H1 (cell line): ENCODE measurements around the gene DDC. TPM values are rescaled to one million over a fixed set of nuclear protein-coding genes. Genes with fewer than 3 reads are reported as not detected.

ENCODE experiments used
- CTCF ChIA-PET: fragments of 300-600 bp; sonication (Branson Sonifier 250); formaldehyde crosslinking; loops from one replicate; lab custom pipeline; 2021; ENCODE audit not compliant: partially characterized antibody; lab: Charles Lee
- POLR2A ChIA-PET: fragments of 300-600 bp; sonication (Branson Sonifier 250); formaldehyde crosslinking; loops from one replicate; lab custom pipeline; 2021; ENCODE audit warnings: inconsistent platforms; ENCODE audit not compliant: partially characterized antibody; lab: Charles Lee
- DNase-seq, 2 experiments: peaks; one replicate each; pipeline versions ENCODE4 v3.0.0 to v3.0.0-alpha.2; 2010 to 2022; ENCODE audit warnings: low spot score in 2 of 2, low read depth in 1 of 2, mixed read lengths in 1 of 2
- FAIRE-seq: peaks from 2 replicates; lab custom pipeline; 2011; peaks lifted over from hg19 to GRCh38; lab: Jason Lieb, UNC
- H2AFZ ChIP-seq: 2 replicates; pipeline ENCODE4 v1.8.1; 2012; ENCODE audit warnings: low read length, inconsistent platforms
- H2AK5ac ChIP-seq: 2 replicates; pipeline ENCODE4 v1.6.1; 2013; ENCODE audit warnings: low read depth, low read length
- H2BK120ac ChIP-seq: replicated peaks from 2 replicates; pipeline ENCODE3; 2013; ENCODE audit warnings: low read depth, low read length, inconsistent platforms
- H2BK12ac ChIP-seq: 2 replicates; pipeline ENCODE4 v1.6.1; 2013; ENCODE audit warnings: low read depth, low read length
- H2BK15ac ChIP-seq: 2 replicates; pipeline ENCODE4 v1.6.1; 2013; ENCODE audit warnings: low read length
- H2BK20ac ChIP-seq: 2 replicates; pipeline ENCODE4 v1.6.1; 2013; ENCODE audit warnings: low read length
- H2BK5ac ChIP-seq: 2 replicates; pipeline ENCODE4 v1.6.1; 2013; ENCODE audit warnings: low read depth, low read length
- H3K14ac ChIP-seq: 2 replicates; pipeline ENCODE4 v1.6.1; 2013; ENCODE audit warnings: inconsistent platforms; ENCODE audit not compliant: insufficient read length
- H3K18ac ChIP-seq: 2 replicates; pipeline ENCODE4 v1.6.1; 2013; ENCODE audit warnings: low read length; ENCODE audit errors: extremely low read depth
- H3K23ac ChIP-seq: 2 replicates; pipeline ENCODE4 v1.6.1; 2013; ENCODE audit warnings: inconsistent platforms; ENCODE audit not compliant: insufficient read length
- H3K23me2 ChIP-seq: 2 replicates; pipeline ENCODE4 v1.6.1; 2013; ENCODE audit warnings: low read depth, low read length
- H3K27ac ChIP-seq: 2 replicates; pipeline ENCODE4 v1.6.1; 2011; ENCODE audit warnings: low read depth, low read length, inconsistent platforms
- H3K27me3 ChIP-seq, 4 experiments: replicated peaks in 1 of 4; 1 replicate in 1 of 4; 2 replicates in 3 of 4; pipeline versions ENCODE4 v1.6.1 to v1.8.1; 2011 to 2013; ENCODE audit warnings: low read length in 3 of 4, mild to moderate bottlenecking in 3 of 4, inconsistent platforms in 2 of 4, mixed read lengths in 2 of 4, moderate library complexity in 1 of 4; ENCODE audit not compliant: control insufficient read depth in 3 of 4, insufficient read depth in 3 of 4; ENCODE audit errors: extremely low read depth in 1 of 4
- H3K36me3 ChIP-seq, 4 experiments: 2 replicates each; pipeline versions ENCODE4 v1.6.1 to v1.8.1; 2011 to 2013; ENCODE audit warnings: mild to moderate bottlenecking in 4 of 4, low read length in 3 of 4, moderate library complexity in 2 of 4, control low read depth in 1 of 4, inconsistent platforms in 1 of 4; ENCODE audit not compliant: insufficient read depth in 4 of 4, control insufficient read depth in 2 of 4
- H3K4ac ChIP-seq: replicated peaks from 2 replicates; pipeline ENCODE3; 2013; ENCODE audit warnings: low read length, low read depth, mixed read lengths, inconsistent platforms; ENCODE audit not compliant: insufficient read length
- H3K4me1 ChIP-seq, 4 experiments: replicated peaks in 1 of 4; 1 replicate in 1 of 4; 2 replicates in 3 of 4; pipeline versions ENCODE4 v1.6.1 to v1.8.1; 2011 to 2013; ENCODE audit warnings: low read length in 3 of 4, inconsistent platforms in 2 of 4, mixed read lengths in 1 of 4; ENCODE audit not compliant: insufficient read depth in 4 of 4, control insufficient read depth in 3 of 4
- H3K4me2 ChIP-seq, 2 experiments: 2 replicates each; pipeline versions ENCODE4 v1.6.1 to v1.8.1; 2011 to 2013; ENCODE audit warnings: low read depth in 2 of 2, low read length in 2 of 2, control low read depth in 1 of 2, inconsistent platforms in 1 of 2, mild to moderate bottlenecking in 1 of 2; ENCODE audit not compliant: insufficient read depth in 1 of 2
- H3K4me3 ChIP-seq, 4 experiments: fragments of 200-600, 300-600 bp in 1 of 4; sonication (generic), shearing (Covaris generic), sonication (Bioruptor Twin) in 1 of 4; 2 replicates each; pipeline versions ENCODE4 v1.5.1 to v1.8.1; 2011 to 2016; ENCODE audit warnings: low read length in 4 of 4, low read depth in 3 of 4, control low read depth in 2 of 4, inconsistent platforms in 2 of 4, mild to moderate bottlenecking in 2 of 4, mixed read lengths in 1 of 4, moderate library complexity in 1 of 4; ENCODE audit not compliant: insufficient read depth in 2 of 4; ENCODE audit errors: extremely low read depth in 1 of 4
- H3K56ac ChIP-seq: replicated peaks from 2 replicates; pipeline ENCODE3; 2013; ENCODE audit warnings: low read depth, mild to moderate bottlenecking, mixed read lengths, low read length, inconsistent platforms; ENCODE audit not compliant: insufficient read length
- H3K79me1 ChIP-seq: 2 replicates; pipeline ENCODE4 v1.6.1; 2013; ENCODE audit warnings: low read depth, low read length, control low read depth
- H3K79me2 ChIP-seq, 2 experiments: 2 replicates each; pipeline versions ENCODE4 v1.6.1 to v1.8.1; 2012 to 2013; ENCODE audit warnings: low read length in 2 of 2, mild to moderate bottlenecking in 2 of 2, inconsistent platforms in 1 of 2; ENCODE audit not compliant: insufficient read depth in 2 of 2, control insufficient read depth in 1 of 2
- H3K9ac ChIP-seq, 4 experiments: replicated peaks in 1 of 4; 1 replicate in 1 of 4; 2 replicates in 3 of 4; pipeline versions ENCODE4 v1.6.1 to v1.8.1; 2011 to 2013; ENCODE audit warnings: low read depth in 3 of 4, low read length in 3 of 4, control low read depth in 2 of 4, mild to moderate bottlenecking in 2 of 4, moderate library complexity in 2 of 4, inconsistent platforms in 1 of 4; ENCODE audit errors: extremely low read depth in 1 of 4
- H3K9me3 ChIP-seq, 2 experiments: 2 replicates each; pipeline versions ENCODE4 v1.6.1 to v1.8.1; 2012 to 2013; ENCODE audit warnings: mild to moderate bottlenecking in 2 of 2, moderate library complexity in 2 of 2, control low read depth in 1 of 2, inconsistent platforms in 1 of 2, low read depth in 1 of 2, low read length in 1 of 2, mixed read lengths in 1 of 2; ENCODE audit not compliant: insufficient read depth in 2 of 2
- H4K20me1 ChIP-seq, 2 experiments: replicated peaks in 1 of 2; 2 replicates each; pipeline versions ENCODE3 to v1.8.1; 2011 to 2013; ENCODE audit warnings: inconsistent platforms in 2 of 2, low read length in 2 of 2, mild to moderate bottlenecking in 1 of 2; ENCODE audit not compliant: insufficient read depth in 2 of 2, control insufficient read depth in 1 of 2
- H4K5ac ChIP-seq: 2 replicates; pipeline ENCODE4 v1.6.1; 2013; ENCODE audit warnings: low read length, low read depth, mixed read lengths, inconsistent platforms; ENCODE audit not compliant: insufficient read length
- H4K8ac ChIP-seq: 2 replicates; pipeline ENCODE4 v1.8.0; 2013; ENCODE audit warnings: mild to moderate bottlenecking, moderate library complexity, low read length, inconsistent platforms; ENCODE audit not compliant: insufficient read depth; ENCODE audit errors: extremely low read depth
- H4K91ac ChIP-seq: replicated peaks from 2 replicates; pipeline ENCODE3; 2013; ENCODE audit warnings: low read length, mixed read lengths, inconsistent platforms; ENCODE audit not compliant: insufficient read length
- BACH1 ChIP-seq: IDR thresholded peaks from 2 replicates; pipeline ENCODE4 v1.6.1; 2012; ENCODE audit warnings: low read length, improper control_type of control experiment
- CHD2 ChIP-seq: IDR thresholded peaks from 2 replicates; pipeline ENCODE4 v1.6.1; 2012; ENCODE audit warnings: low read length, improper control_type of control experiment
- CREB1 ChIP-seq: IDR thresholded peaks from 2 replicates; pipeline ENCODE4 v1.6.1; 2012; ENCODE audit warnings: inconsistent platforms
- EGR1 ChIP-seq: IDR thresholded peaks from 2 replicates; pipeline ENCODE4 v1.6.1; 2011; ENCODE audit warnings: low read depth, low read length, borderline replicate concordance
- GTF2F1 ChIP-seq: IDR thresholded peaks from 2 replicates; pipeline ENCODE4 v1.6.1; 2012; ENCODE audit warnings: low read depth, low read length, improper control_type of control experiment, borderline replicate concordance
- HDAC6 ChIP-seq: IDR thresholded peaks from one replicate; pipeline ENCODE4 v1.7.1; 2012; ENCODE audit warnings: low read depth, mild to moderate bottlenecking, inconsistent platforms, low read length, moderate library complexity
- NANOG ChIP-seq: IDR thresholded peaks from 2 replicates; pipeline ENCODE4 v1.6.1; 2011; ENCODE audit warnings: low read length, low read depth, mild to moderate bottlenecking, inconsistent platforms; ENCODE audit not compliant: insufficient read depth, poor library complexity, severe bottlenecking
- RNF2 ChIP-seq: fragments of 200-900, 300-1000 bp; sonication (generic); IDR thresholded peaks from 2 replicates; pipeline ENCODE4 v1.7.1; 2016; ENCODE audit warnings: borderline replicate concordance, low read depth, mild to moderate bottlenecking, antibody characterized with exemption, low read length; ENCODE audit not compliant: poor library complexity, severe bottlenecking; ENCODE audit errors: missing control alignments
- SP1 ChIP-seq: IDR thresholded peaks from 2 replicates; pipeline ENCODE4 v1.6.1; 2011; ENCODE audit warnings: low read depth, low read length
- SP2 ChIP-seq: IDR thresholded peaks from 2 replicates; pipeline ENCODE4 v1.6.1; 2012; ENCODE audit warnings: mild to moderate bottlenecking, low read length, inconsistent platforms
- SUZ12 ChIP-seq: fragments of 200-600 bp; sonication (generic); IDR thresholded peaks from 2 replicates; pipeline ENCODE4 v1.6.1; 2012; ENCODE audit warnings: mild to moderate bottlenecking, inconsistent platforms, low read length, moderate library complexity, mixed read lengths
- USF2 ChIP-seq: IDR thresholded peaks from 2 replicates; pipeline ENCODE4 v1.6.1; 2011; ENCODE audit warnings: low read length, improper control_type of control experiment
- WGBS, 2 experiments: shearing (Covaris generic) in 1 of 2; methylation state at CpG; one replicate each; pipeline versions ENCODE4 v1.1.6 to v1.1.7; 2013 to 2015; ENCODE audit warnings: low lambda C conversion rate in 2 of 2, mixed read lengths in 2 of 2, inconsistent platforms in 1 of 2, low coverage in 1 of 2, missing lambda C conversion rate in 1 of 2; ENCODE audit not compliant: insufficient replicate concordance in 2 of 2, insufficient coverage in 1 of 2, insufficient read length in 1 of 2; ENCODE audit errors: extremely low coverage in 1 of 2, missing lambda C conversion rate in 1 of 2; 5-methylcytosine and 5-hydroxymethylcytosine counted together
- polyA plus RNA-seq, 7 experiments: library from polyadenylated mRNA; depleted of rRNA in 3 of 7; stranded (reverse) in 5 of 7; unstranded in 2 of 7; fragments of >200 nt in 5 of 7; fragments of 200-250 nt in 2 of 7; gene quantifications; 1 replicate in 5 of 7; 2 replicates in 1 of 7; 4 replicates in 1 of 7; pipeline versions ENCODE4 v1.2.1 to v1.2.3, GENCODE V29; 2011 to 2013; ENCODE audit warnings: missing spikeins in 2 of 7, mixed read lengths in 2 of 7
- total RNA-seq: library from RNA; stranded (reverse); fragmentation: NEBNext Ultra II Directional; extraction: Animal tissue kit (Norgen Biotek cat#: 25700); gene quantifications from 2 replicates; pipeline ENCODE4 v1.2.1, GENCODE V29; 2021
- TF ChIP-seq, protein P1 (sequence below): IDR thresholded peaks from 2 replicates; pipeline ENCODE4 v1.6.1; 2012; ENCODE audit warnings: inconsistent platforms

The DDC gene
- total and polyA plus RNA-seq, 2 of the 8 experiments (the other 6 are each of a cell fraction or from before 2014, with no cell fraction given): 0.05 TPM; not detected in 1

DNA sequence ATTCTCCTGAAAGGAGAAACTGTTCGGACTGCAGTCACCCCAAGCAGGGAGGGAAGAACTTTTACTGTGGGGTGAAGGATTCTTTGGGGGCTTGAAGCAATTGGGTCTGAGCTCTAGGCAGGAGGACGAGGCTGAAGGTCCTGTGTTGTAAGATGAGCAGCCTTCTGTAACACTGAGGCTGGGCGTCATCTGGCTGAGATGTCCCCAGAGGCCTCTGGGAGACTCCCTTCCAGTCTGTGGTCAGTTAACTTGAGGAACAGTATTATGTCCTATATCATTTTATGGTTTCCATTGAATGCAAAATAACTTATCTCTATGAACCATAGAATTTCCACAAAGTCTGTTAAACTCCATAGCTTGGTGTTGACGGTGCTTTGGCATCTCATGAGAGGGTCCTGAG lies 141.3 kb downstream of the DDC start:
- Histone ChIP-seq H4K91ac (no peak overlapping the region), H3K79me2 (no peaks in the 10 kb centered on the region), H3K27ac (no peak overlapping the region), H4K20me1 (no peaks in the 10 kb centered on the region), H2AK5ac (no peak overlapping the region), H3K36me3 (no peaks in the 10 kb centered on the region), H3K9me3 (no peaks in the 10 kb centered on the region), H2BK5ac (no peak overlapping the region), H4K8ac (no peak overlapping the region), H2BK120ac (no peak overlapping the region), H3K23ac (no peak overlapping the region), H3K4me2 (no peak overlapping the region), H3K4me1 (peaks cover 0 to 5% (median 3%) of the 10 kb centered on the region in 4 experiments; a peak in 3 of 7 replicates), H4K5ac (no peak overlapping the region), H3K79me1 (no peaks in the 10 kb centered on the region), H3K4ac (no peak overlapping the region), H3K9ac (no peak overlapping the region), H3K18ac (no peak overlapping the region), H3K23me2 (no peaks in the 10 kb centered on the region), H3K14ac (no peak overlapping the region), H3K27me3 (no peaks in the 10 kb centered on the region; a peak in 1 of 7 replicates), H3K4me3 (no peak overlapping the region), H2BK15ac (no peak overlapping the region), H2BK12ac (no peak overlapping the region), H3K56ac (no peak overlapping the region), H2AFZ (no peak overlapping the region), H2BK20ac (no peak overlapping the region)
- WGBS, 2 experiments: 69% methylated on average over 4 of the region's 4 CpGs; no CpG with 5 or more reads in 1 of the 2 experiments
- POLR2A ChIA-PET: no interaction called here
- CTCF ChIA-PET: interaction anchor here (0.8 to 1.6 kb wide), 4 partner anchors 9 to 252 kb away, joined by 3 to 4 read pairs (median 3); no protein-coding TSS in a partner anchor
- no peak for FAIRE-seq
- DNase-seq: no peak
- TF ChIP-seq EGR1: no peak
- TF ChIP-seq NANOG: no peak
- TF ChIP-seq SP1: no peak
- no peak for TF ChIP-seq RNF2
- no peak for TF ChIP-seq SUZ12
- TF ChIP-seq HDAC6: no peak
- TF ChIP-seq SP2: no peak
- no peak for TF ChIP-seq USF2
- no peak for TF ChIP-seq GTF2F1
- no peak for TF ChIP-seq BACH1
- TF ChIP-seq, protein P1, sequence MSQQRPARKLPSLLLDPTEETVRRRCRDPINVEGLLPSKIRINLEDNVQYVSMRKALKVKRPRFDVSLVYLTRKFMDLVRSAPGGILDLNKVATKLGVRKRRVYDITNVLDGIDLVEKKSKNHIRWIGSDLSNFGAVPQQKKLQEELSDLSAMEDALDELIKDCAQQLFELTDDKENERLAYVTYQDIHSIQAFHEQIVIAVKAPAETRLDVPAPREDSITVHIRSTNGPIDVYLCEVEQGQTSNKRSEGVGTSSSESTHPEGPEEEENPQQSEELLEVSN: no peak
- TF ChIP-seq CHD2: no peak
- TF ChIP-seq CREB1: no peak
